Upper lobe of left lung (tissue), 6 donors: Measurements from ENCODE around the gene TCEA2. TPM values are rescaled to one million over a fixed set of nuclear protein-coding genes. Genes with fewer than 3 reads are reported as not detected.
A peak's percentile ranks its signal among the peaks of the same experiment; 100 is the strongest.

Source experiments
- ATAC-seq, 2 donors: fragments of 200-7000 bp; cut with Tn5 transposase; one replicate each; pipeline ENCODE4 v1.9.1; 2022; ENCODE audit warnings: mild to moderate bottlenecking in 2 of 2, moderate library complexity in 2 of 2; ENCODE audit not compliant: low FRiP score in 2 of 2
- DNase-seq, 2 donors: peaks; one replicate each; pipeline ENCODE4 v3.0.0-alpha.2; 2019 to 2020
- H3K27ac ChIP-seq, 4 donors: fragments of 200-600 bp; sonication (generic); one replicate each; pipeline ENCODE4 v1.5.1; 2016 to 2019
- H3K27me3 ChIP-seq, 4 donors: fragments of 200-600 bp; sonication (generic); one replicate each; pipeline ENCODE4 v1.5.1; 2017 to 2019
- H3K36me3 ChIP-seq, 4 donors: fragments of 200-600 bp; sonication (generic); one replicate each; pipeline ENCODE4 v1.5.1; 2016 to 2019
- H3K4me1 ChIP-seq, 4 donors: fragments of 200-600 bp; sonication (generic); one replicate each; pipeline ENCODE4 v1.5.1; 2018 to 2019
- H3K4me3 ChIP-seq, 4 donors: fragments of 200-600 bp; sonication (generic); one replicate each; pipeline ENCODE4 v1.5.1; 2017 to 2019; ENCODE audit warnings: mild to moderate bottlenecking in 2 of 4, moderate library complexity in 1 of 4
- H3K9me3 ChIP-seq, 4 donors: fragments of 200-600 bp; sonication (generic); one replicate each; pipeline ENCODE4 v1.5.1; 2018 to 2019
- EP300 ChIP-seq, 4 donors: sonication (generic); formaldehyde crosslinking; IDR thresholded peaks; one replicate each; pipeline ENCODE4 v1.5.1; 2017; ENCODE audit warnings: antibody characterized with exemption in 4 of 4, control low read depth in 2 of 4
- POLR2A ChIP-seq, 4 donors: fragments of 450-650 bp; IDR thresholded peaks; one replicate each; pipeline ENCODE4 v1.5.1; 2016 to 2017; ENCODE audit warnings: antibody characterized with exemption in 4 of 4, mild to moderate bottlenecking in 2 of 4
- POLR2AphosphoS5 ChIP-seq, 2 donors: sonication (generic); formaldehyde crosslinking; IDR thresholded peaks; one replicate each; pipeline ENCODE4 v1.5.1; 2017; ENCODE audit warnings: antibody characterized with exemption in 2 of 2
- WGBS, 2 donors: methylation state at CpG; one replicate each; pipeline ENCODE4 v1.1.5; 2017 to 2018; 5-methylcytosine and 5-hydroxymethylcytosine counted together
- total RNA-seq, 6 donors: library from RNA; depleted of rRNA in 4 of 6; stranded (reverse); fragments of >200 nt in 4 of 6; gene quantifications; one replicate each; pipeline versions ENCODE4 v1.1.0 to v1.2.1, GENCODE V29; 2016 to 2021
- TF ChIP-seq, protein P1 (sequence below), 6 experiments: fragments of 450-650 bp in 4 of 6; fragments of 200-600 bp in 2 of 6; sonication (generic) in 2 of 6; IDR thresholded peaks; one replicate each; pipeline ENCODE4 v1.5.1; 2016 to 2019; ENCODE audit warnings: antibody characterized with exemption in 6 of 6
- donor health status: DM: no; HTN: no; CAD: no; lungs with moderate emphysema.
- donor health status: DM: no; HTN: yes; CAD: no; lungs with severe emphysema.

The TCEA2 gene
- total RNA-seq, 6 donors from 2014 or later: 21.7 to 56.0 (median 28.4) TPM

DNA sequence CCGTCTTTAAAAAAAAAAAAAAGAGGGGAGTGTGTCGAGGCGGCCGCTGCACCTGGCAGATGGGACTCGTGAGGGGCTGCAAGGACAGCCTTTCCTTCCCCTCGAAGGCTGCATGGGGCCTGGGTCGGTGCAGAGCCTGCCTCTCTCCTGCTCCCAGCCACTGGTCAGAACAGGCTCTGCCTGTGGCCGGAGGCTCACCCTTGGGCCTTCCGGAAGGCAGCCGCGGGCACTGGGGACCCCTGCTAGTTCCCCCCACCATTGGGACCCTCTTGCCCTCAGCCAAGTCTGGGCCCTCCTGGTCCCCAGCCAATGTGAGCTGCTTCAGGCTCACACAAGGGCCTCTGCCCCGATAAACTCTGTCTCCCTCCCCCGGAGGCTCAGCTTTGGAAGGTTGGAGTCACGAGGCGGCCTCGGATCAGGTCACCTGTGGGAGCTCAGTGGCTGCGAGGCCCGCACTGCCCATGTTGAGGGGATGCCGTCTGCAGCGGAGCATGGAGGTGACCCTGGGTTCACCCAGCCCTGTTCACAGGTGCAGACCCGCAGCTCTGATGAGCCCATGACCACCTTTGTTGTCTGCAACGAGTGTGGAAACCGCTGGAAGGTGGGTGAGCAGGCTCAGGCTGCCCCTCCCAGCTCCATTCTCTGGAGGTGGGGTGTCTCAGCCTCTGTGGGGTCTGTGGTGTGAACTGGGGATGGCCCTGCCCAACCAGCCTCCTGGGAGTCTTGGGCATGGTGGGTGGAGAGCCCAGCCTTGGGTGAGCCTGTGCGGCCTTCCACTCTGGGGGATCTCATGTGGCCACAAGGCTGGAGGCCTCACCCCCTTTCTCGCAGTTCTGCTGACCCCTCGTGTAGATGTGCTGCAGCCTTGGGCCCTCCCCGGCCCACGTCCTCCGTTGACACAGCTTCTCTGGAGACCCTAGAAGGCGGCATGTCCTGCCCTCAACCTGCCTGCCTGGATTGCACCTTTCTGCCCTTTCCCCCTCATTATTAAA, 8.6 kb downstream of the TCEA2 start:
- Histone ChIP-seq H3K36me3 (peaks cover 0 to 41% (median 24%) of the 10 kb centered on the region in 4 donors), H3K27ac (no peak overlapping the region), H3K27me3 (no peaks in the 10 kb centered on the region), H3K4me1 (peaks cover 0 to 12% (median 2%) of the 10 kb centered on the region in 4 donors), H3K4me3 (no peak overlapping the region), H3K9me3 (no peaks in the 10 kb centered on the region)
- no peak for ATAC-seq
- peak in 1 of 2 donors; percentile 65 for DNase-seq
- 84 to 91% methylated on average over 19 to 30 of the region's 30 CpGs for WGBS, 2 donors
- TF ChIP-seq POLR2A (IDR thresholded peaks at IDR 0.05): no peak
- TF ChIP-seq, protein P1, sequence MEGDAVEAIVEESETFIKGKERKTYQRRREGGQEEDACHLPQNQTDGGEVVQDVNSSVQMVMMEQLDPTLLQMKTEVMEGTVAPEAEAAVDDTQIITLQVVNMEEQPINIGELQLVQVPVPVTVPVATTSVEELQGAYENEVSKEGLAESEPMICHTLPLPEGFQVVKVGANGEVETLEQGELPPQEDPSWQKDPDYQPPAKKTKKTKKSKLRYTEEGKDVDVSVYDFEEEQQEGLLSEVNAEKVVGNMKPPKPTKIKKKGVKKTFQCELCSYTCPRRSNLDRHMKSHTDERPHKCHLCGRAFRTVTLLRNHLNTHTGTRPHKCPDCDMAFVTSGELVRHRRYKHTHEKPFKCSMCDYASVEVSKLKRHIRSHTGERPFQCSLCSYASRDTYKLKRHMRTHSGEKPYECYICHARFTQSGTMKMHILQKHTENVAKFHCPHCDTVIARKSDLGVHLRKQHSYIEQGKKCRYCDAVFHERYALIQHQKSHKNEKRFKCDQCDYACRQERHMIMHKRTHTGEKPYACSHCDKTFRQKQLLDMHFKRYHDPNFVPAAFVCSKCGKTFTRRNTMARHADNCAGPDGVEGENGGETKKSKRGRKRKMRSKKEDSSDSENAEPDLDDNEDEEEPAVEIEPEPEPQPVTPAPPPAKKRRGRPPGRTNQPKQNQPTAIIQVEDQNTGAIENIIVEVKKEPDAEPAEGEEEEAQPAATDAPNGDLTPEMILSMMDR (IDR thresholded peaks at IDR 0.05): no peak
- TF ChIP-seq POLR2AphosphoS5 (IDR thresholded peaks at IDR 0.05): no peak
- no peak for TF ChIP-seq EP300 (IDR thresholded peaks at IDR 0.05)

DNA sequence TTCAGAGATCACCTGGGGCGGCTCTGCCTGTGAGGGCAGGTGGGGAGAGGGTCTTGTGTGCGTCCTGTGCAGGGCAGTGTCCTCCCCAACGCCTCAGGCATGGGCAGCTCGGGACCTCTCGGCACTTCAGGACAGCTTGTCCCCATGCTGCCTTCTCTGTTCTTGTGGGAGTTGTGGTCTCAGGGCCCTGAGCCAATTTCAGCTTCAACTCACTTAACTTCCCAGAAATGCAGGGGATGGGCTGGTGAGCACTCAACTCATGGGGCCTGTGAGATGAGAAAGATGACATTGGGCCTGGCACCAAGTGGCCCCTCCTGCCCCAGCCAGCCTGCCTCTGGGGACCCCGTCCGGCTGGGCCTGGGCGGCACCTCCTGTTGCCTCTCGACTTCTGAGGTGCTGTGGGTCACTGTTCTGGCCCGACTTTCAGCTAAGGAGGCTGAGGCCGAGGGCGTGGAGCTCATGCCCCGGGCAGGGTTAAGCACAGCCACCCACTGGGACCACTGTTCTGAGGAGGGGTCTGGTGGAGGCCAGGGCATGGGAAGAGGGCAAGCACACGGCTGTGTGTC, 9.6 kb downstream of the TCEA2 start:
- Histone ChIP-seq H3K27ac (no peak overlapping the region), H3K4me1 (peaks cover 0 to 19% (median 4%) of the 10 kb centered on the region in 4 donors), H3K9me3 (no peaks in the 10 kb centered on the region), H3K27me3 (no peaks in the 10 kb centered on the region), H3K4me3 (no peak overlapping the region), H3K36me3 (peaks cover 0 to 41% (median 24%) of the 10 kb centered on the region in 4 donors)
- 85 to 93% methylated on average over 9 to 14 of the region's 14 CpGs for WGBS, 2 donors
- TF ChIP-seq POLR2AphosphoS5 (IDR thresholded peaks at IDR 0.05): no peak
- TF ChIP-seq, protein P1 (IDR thresholded peaks at IDR 0.05): no peak
- no peak for TF ChIP-seq POLR2A (IDR thresholded peaks at IDR 0.05)
- no peak for TF ChIP-seq EP300 (IDR thresholded peaks at IDR 0.05)
- DNase-seq: peak in 1 of 2 donors; percentile 66
- no peak for ATAC-seq

DNA sequence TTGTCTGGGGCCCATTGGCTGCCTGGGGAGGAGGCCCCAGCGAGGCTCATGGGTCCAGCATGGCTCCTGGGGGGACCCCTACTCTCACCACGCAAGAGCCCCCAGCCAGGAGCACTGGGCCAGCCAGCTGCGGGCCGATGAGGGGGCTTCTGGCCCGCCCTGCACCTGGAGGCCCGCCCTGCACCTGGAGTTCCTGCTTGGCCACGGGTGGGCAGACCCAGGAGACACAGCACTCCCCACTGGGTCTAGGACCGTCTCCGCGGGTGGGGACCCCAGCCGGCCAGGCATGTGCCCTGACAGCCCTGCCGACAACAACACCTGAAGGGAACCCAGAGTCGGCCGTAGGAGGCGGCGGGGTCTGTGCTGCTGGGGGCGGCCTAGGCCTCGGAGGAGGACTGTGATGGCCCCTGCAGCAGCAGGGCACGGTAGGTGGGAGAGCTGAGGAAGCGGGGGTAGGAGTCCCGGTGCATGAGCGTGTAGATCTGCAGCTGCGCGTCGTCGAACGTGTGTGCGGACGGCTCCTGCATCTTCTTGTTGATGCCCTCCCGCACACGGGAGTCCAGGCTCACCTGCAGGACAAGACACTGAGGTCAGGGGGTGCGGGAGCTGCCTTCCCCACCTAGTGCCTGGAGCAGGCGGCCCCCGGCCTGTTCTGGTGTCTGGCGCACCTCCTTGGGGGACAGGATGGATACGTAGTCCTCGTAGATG, 10.6 kb downstream of the TCEA2 start:
- Histone ChIP-seq H3K27me3 (no peaks in the 10 kb centered on the region), H3K36me3 (peaks cover 0 to 41% (median 24%) of the 10 kb centered on the region in 4 donors), H3K9me3 (no peaks in the 10 kb centered on the region), H3K4me3 (no peak overlapping the region), H3K4me1 (peaks cover 4 to 28% (median 13%) of the 10 kb centered on the region in 4 donors), H3K27ac (no peak overlapping the region)
- DNase-seq (peak in 1 of 2 donors; percentile 82), ATAC-seq (no peak)
- TF ChIP-seq POLR2A (IDR thresholded peaks at IDR 0.05): no peak
- no peak for TF ChIP-seq POLR2AphosphoS5 (IDR thresholded peaks at IDR 0.05)
- TF ChIP-seq EP300 (IDR thresholded peaks at IDR 0.05): no peak
- TF ChIP-seq, protein P1 (IDR thresholded peaks at IDR 0.05): no peak
- WGBS, 2 donors: 94 to 97% methylated on average over 19 to 35 of the region's 37 CpGs

DNA sequence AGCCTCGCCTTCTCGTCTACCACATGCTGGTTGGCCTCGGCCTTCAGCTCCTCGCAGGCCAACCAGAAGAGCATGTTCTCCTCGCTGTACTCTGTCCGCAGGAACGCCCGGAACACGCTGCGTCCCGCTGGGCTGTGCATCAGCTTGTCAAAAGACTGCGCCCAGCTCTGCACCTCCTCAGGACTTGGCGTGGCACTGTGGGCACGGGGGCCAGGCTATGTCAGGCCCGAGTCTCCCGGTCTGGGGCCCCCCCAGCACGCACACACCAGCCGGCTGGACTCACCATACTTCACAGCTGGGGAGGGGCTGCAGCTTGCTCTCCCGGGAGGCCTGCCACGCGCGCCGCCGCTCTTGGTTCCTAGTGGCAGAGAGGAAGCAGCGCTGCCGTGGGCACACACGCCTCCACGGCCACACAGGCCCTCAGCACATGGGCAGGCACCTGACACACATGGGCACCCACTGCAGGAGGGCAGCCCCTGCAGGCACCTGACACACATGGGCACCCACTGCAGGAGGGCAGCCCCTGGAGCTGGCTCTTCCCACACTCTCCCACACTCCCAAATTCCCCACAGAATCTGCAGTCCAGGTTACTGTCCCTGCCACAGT, 11.3 kb downstream of the TCEA2 start:
- no peak for TF ChIP-seq EP300 (IDR thresholded peaks at IDR 0.05)
- no peak for TF ChIP-seq POLR2AphosphoS5 (IDR thresholded peaks at IDR 0.05)
- no peak for TF ChIP-seq POLR2A (IDR thresholded peaks at IDR 0.05)
- TF ChIP-seq, protein P1 (IDR thresholded peaks at IDR 0.05): no peak
- H3K4me3 ChIP-seq: no peak overlapping the region
- H3K36me3 ChIP-seq: peaks cover 0 to 41% (median 24%) of the 10 kb centered on the region in 4 donors
- H3K9me3 ChIP-seq: no peaks in the 10 kb centered on the region
- ATAC-seq (no peak), DNase-seq (peak in 1 of 2 donors; percentile 81)
- WGBS, 2 donors: 90 to 93% methylated on average over 18 to 28 of the region's 28 CpGs
- no peak overlapping the region for H3K27ac ChIP-seq
- peaks cover 11 to 35% (median 19%) of the 10 kb centered on the region in 4 donors for H3K4me1 ChIP-seq
- H3K27me3 ChIP-seq: no peaks in the 10 kb centered on the region
